GM12873 (cell line): ENCODE data around the gene TSEN2.

Source experiments
- CTCF ChIP-seq: IDR thresholded peaks from 2 replicates; pipeline ENCODE4 v1.5.1; 2012; ENCODE audit warnings: low read depth, mild to moderate bottlenecking, moderate library complexity, low read length, control low read depth; ENCODE audit not compliant: insufficient read depth; ENCODE audit errors: missing control alignments

Gene TSEN2

DNA sequence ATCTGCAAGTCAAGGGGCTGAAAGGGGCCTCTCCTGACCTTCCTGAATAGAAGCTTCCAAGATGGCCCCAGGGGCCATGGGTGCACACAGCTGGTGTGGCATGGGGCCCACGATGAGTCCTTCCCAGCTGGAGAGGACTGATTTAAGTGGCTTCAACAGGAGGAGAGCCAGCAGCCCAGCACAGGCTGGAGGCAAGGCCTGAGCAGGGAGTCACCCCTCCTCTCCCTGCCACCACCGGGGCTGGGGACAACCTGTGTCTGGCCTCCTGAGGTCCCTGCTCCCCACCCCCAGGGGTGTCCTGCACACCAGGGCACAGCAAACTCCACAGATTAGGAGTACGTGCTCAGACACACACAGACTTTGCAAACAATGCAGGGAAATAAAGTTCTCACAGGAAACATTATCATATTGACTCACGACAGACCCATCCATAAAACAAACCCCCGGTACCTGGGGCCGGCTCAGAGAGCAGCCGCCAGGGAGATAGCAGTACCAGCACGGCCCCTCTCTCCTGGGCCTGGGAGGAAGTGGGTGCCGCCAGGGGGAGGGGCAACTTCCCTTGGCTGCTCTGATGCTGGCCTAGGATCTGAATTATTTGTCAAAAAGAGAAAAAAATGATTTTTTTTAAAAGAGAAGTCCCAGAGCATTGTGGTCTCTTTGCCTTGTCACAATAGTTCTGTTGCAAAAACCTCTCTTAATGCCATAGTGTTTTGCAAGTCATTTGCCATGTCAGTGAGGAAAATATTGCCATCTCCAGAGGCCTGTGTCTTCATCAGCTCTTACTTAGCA, 21.9 kb upstream of the TSEN2 start:
- TF ChIP-seq CTCF = no peak

DNA sequence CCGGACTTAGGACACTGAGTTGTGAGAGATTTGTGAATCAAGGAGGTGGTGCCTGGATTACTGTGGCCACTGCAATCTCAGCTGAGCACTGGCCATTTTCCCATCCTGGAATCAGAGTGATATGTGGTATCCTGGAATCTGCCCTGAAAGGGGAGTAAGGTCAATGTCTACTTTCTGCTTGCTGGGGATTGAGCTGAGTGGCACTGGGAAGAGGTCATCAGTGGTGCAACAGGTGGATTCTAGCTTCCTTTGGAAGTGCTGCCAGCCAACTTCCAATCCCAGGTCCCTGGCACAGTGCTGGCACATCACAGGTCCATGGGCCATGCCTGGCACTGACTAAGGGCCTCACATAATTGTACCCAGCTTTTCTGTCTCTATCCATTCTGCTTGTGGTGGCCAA, 20.6 kb upstream of the TSEN2 start:
- no peak for TF ChIP-seq CTCF

DNA sequence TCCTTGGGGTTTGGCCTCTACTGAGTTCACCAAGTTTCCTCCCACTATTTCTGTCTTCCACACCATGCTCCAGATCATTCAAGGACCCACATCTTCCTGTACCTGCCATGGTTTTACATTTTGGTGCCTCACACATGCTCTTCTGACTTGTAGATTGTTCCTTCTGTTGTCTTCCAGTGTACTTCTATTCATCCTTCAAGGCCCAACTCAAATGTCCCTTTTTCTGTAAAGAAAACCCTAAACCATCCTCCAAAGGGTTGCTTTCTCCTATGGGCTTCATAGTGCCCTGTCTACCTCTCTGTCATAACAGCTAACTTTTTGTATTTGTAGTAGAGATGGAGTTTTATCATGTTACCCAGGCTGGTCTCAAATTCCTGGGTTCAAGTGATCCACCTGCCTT, 20.1 kb upstream of the TSEN2 start:
- no peak for TF ChIP-seq CTCF

GRCh38 chr3:12465151-12465835, 19.0 kb upstream of the TSEN2 start:
- TF ChIP-seq CTCF = no peak

DNA sequence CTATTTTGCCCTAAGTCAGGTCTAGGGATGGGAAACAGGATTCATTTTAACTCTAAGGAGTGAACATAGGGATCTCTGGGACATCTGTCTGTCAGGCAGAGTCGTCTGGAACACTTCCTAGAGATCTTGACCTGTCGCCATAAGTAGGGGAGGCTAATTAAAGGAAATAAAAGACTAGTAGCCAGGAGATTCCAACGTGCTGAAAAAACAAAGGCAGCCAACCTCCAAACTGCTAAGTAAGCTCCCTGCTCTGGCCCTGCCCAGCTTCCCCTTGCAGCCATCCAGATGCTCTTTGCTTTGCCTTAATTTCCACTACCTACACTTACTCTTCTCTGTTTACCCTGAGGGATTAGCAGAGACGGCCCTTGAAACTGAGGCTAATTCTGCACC, 18.4 kb upstream of the TSEN2 start:
- no peak for TF ChIP-seq CTCF

DNA sequence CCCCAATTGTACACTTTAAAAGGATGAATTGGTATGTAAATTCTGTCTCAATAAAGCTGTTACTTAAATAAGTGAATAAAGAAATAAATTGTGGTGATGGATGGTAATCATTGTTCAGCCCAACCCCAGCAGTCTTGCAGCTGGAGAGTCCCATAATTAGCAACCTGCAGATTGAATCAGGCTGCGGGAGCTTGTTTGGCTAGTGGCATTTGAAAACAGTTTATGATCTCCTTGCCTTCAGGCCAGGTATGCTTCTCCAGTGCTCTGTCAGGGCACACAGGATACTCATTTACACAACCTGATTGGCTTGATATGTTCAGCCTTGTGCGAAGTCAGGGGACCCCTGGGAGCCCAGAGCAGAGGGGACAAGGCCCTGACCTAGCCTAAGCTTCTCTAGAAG, 16.5 kb upstream of the TSEN2 start:
- TF ChIP-seq CTCF = no peak

- no peak for TF ChIP-seq CTCF
Observed at GRCh38 chr3:12468276-12468675, 16.0 kb upstream of the TSEN2 start.
